Erythroblast (primary cell): Measurements from ENCODE around the gene SLC24A3.

Source experiments
- GATA1 ChIP-seq: IDR thresholded peaks from 2 replicates; pipeline ENCODE4 v1.6.1; 2011; ENCODE audit warnings: low read depth, mild to moderate bottlenecking, control low read depth, low read length, moderate library complexity
- POLR2A ChIP-seq: IDR thresholded peaks from 2 replicates; pipeline ENCODE4 v1.6.1; 2011; ENCODE audit warnings: mild to moderate bottlenecking, low read length

DNA sequence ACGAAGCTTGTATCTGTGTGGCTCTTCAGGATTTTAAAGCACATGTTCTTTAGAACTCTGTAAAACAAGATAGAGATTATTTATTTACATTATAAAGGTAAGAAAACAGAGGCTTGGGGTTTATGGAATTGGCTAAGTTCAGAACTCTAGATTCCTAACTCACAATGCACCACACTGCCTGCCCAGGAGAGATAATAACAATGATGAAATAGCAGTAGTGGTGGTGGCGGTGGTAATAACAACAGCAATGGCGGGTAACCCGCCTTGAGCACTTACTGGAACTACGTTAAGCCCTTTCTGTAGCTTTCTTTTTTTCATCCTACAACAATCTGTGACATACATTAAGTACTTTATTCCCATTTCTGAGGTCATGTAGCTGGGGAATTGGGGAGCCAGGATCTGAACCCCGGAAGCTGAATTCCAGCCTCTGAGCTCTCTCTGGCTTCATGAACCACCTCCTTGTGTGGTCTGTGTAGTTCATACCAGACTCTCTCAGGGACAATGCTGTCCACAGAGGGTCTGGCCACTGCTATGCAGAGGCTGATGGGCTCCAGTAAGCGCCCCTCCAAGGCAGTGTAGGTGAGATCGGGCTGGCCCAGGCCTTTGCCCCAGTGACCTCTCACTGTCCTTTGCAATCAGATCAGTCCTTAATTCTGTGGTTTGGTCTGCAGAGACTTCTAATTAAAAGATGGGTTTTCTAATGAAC is 260.9 kb downstream of the SLC24A3 start:
- TF ChIP-seq POLR2A, result no peak
- TF ChIP-seq GATA1, result no peak
